ENCODE measurements around the gene METRN.

DNA sequence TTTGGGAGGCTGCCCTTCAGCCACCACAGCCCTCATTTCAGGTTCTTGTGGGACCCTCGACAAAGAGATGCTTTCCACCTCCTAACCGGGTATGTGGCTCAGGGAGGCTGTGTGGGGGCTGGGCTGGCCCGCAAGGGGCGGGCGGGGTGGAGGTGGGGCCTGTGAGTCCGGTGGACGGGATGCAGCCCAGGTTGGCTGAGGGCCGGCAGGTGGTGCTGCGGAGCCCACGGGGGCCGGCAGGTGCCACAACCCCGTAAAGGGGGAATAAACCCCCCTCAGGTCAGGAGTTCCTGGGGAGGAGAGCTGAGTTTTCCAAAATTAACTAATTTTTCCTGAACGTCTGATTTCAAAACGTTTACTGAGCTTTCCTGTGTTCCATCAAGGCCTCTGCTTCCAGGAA lies 30.8 kb downstream of the METRN start:
- TF ChIP-seq, protein P1, sequence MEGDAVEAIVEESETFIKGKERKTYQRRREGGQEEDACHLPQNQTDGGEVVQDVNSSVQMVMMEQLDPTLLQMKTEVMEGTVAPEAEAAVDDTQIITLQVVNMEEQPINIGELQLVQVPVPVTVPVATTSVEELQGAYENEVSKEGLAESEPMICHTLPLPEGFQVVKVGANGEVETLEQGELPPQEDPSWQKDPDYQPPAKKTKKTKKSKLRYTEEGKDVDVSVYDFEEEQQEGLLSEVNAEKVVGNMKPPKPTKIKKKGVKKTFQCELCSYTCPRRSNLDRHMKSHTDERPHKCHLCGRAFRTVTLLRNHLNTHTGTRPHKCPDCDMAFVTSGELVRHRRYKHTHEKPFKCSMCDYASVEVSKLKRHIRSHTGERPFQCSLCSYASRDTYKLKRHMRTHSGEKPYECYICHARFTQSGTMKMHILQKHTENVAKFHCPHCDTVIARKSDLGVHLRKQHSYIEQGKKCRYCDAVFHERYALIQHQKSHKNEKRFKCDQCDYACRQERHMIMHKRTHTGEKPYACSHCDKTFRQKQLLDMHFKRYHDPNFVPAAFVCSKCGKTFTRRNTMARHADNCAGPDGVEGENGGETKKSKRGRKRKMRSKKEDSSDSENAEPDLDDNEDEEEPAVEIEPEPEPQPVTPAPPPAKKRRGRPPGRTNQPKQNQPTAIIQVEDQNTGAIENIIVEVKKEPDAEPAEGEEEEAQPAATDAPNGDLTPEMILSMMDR (IDR thresholded peaks at IDR 0.05) = peak in 3 of 4 donors; percentile 14 to 24 (median 22)
- TF ChIP-seq POLR2A (IDR thresholded peaks at IDR 0.05) = no peak
